ENCODE results near the gene THSD7A. TPM values are rescaled to one million over a fixed set of nuclear protein-coding genes. Genes with fewer than 3 reads are reported as not detected.

The THSD7A gene
- total RNA-seq, 1 experiment from 2014 or later, result 0.68 TPM

GRCh38 chr7:11473807-11474424 is 358.1 kb downstream of the THSD7A start:
- Mint-ChIP-seq H3K4me3 (no peak overlapping the region), H3K27ac (peak overlapping the region; percentile 4; the same call in 1 of the 2 replicates), H3K4me1 (peaks cover 11% of the 10 kb centered on the region), H3K9me3 (no peaks in the 10 kb centered on the region), H3K27me3 (ENCODE audit: low read depth) (no peaks in the 10 kb centered on the region), H3K36me3 (no peaks in the 10 kb centered on the region)
- CTCF ChIA-PET, result interaction anchor here (0.9 kb wide), 1 partner anchor 262 kb away, joined by 3 read pairs; no protein-coding TSS in a partner anchor
- no peak for DNase-seq (ENCODE audit: low spot score)
- POLR2A ChIA-PET, result no interaction called here
- ATAC-seq, result no peak
- TF ChIP-seq HMGXB4 (CRISPR knock-in tag; IDR thresholded peaks at IDR 0.05) (no peak), NFE2L1 (CRISPR knock-in tag; IDR thresholded peaks at IDR 0.05) (no peak), GTF2I (CRISPR knock-in tag; conservative IDR thresholded peaks at IDR 0.05) (no peak), FOXP1 (CRISPR knock-in tag; IDR thresholded peaks at IDR 0.05; ENCODE audit: borderline replicate concordance) (no peak)

- no peak for TF ChIP-seq NR2C2 (CRISPR knock-in tag; IDR thresholded peaks at IDR 0.05)
- no peak for TF ChIP-seq E2F1 (CRISPR knock-in tag; IDR thresholded peaks at IDR 0.05)
- no peak for TF ChIP-seq ZNF232 (CRISPR knock-in tag; IDR thresholded peaks at IDR 0.05)
- TF ChIP-seq E2F4 (CRISPR knock-in tag; IDR thresholded peaks at IDR 0.05; ENCODE audit: borderline replicate concordance, low read depth), result no peak
- no peak for TF ChIP-seq KAT7 (CRISPR knock-in tag; IDR thresholded peaks at IDR 0.05; ENCODE audit: borderline replicate concordance)
- no peak for TF ChIP-seq ARID4B (CRISPR knock-in tag; IDR thresholded peaks at IDR 0.05; ENCODE audit: borderline replicate concordance)
- TF ChIP-seq ATF6 (CRISPR knock-in tag; IDR thresholded peaks at IDR 0.05), result no peak
- TF ChIP-seq CBFB (CRISPR knock-in tag; IDR thresholded peaks at IDR 0.05; ENCODE audit: low read depth), result no peak
- Mint-ChIP-seq H3K9me3 (no peaks in the 10 kb centered on the region), H3K27me3 (ENCODE audit: low read depth) (no peaks in the 10 kb centered on the region), H3K4me1 (peaks cover 11% of the 10 kb centered on the region), H3K4me3 (no peak overlapping the region), H3K36me3 (no peaks in the 10 kb centered on the region), H3K27ac (no peak overlapping the region)
- no peak for DNase-seq (ENCODE audit: low spot score)
- CTCF ChIA-PET, result interaction anchor here (0.5 to 0.9 kb wide), 2 partner anchors 18 to 261 kb away, joined by 3 read pairs; no protein-coding TSS in a partner anchor
- ATAC-seq, result no peak
- POLR2A ChIA-PET, result no interaction called here
Measured at GRCh38 chr7:11473220-11473619, 358.8 kb downstream of the THSD7A start.
